ENCODE measurements around the gene CCL25.

- TF ChIP-seq CTCF (conservative IDR thresholded peaks at IDR 0.05; ENCODE audit: low read depth in 2 of 2) (no peak), REST (IDR thresholded peaks at IDR 0.05; ENCODE audit: unreplicated experiment) (no peak)
These were observed 1.6 kb downstream of the CCL25 start for GRCh38 chr19:8054169-8054568.
